ENCODE data around the gene CYP3A7. TPM values are rescaled to one million over a fixed set of nuclear protein-coding genes. Genes with fewer than 3 reads are reported as not detected.

The CYP3A7 gene
- total and polyA plus RNA-seq, 2 donors (not counting 1 experiment from before 2014, with no cell fraction given): not detected

DNA sequence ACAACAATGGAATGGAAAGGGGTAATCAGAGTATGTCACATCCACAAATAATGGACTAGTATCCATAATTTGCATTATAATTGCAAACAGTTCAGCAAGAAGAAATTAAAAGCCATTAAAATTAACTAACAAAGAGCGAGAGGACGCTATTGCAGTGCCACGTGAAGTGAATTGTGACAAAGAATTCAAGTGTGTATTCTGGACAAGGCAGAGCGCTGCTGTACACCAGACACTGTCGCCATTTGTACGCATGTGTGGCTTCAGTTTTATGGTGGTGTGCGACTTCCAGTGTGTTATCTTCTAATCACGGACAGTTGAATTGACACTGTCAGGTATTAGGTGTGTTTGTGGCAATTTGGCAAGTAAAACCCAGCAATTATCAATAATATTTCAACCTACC, 66.5 kb downstream of the CYP3A7 start:
- ATAC-seq (ENCODE audit: low read depth): no peak
- WGBS (ENCODE audit: insufficient coverage): 98% methylated on average over 7 of the region's 8 CpGs
- intact Hi-C loops (cut with micrococcal nuclease): no loop called here
- Histone ChIP-seq H3K9me3 (ENCODE audit: control extremely low read depth in 1 of 3, control insufficient read depth in 2 of 3, insufficient read depth in 1 of 3, low read length in 2 of 3) (no peaks in the 10 kb centered on the region), H3K4me2 (replicated peaks; ENCODE audit: low read depth, low read length, poor library complexity, severe bottlenecking) (no peak overlapping the region), H3K36me3 (replicated peaks in 1 of 2; ENCODE audit: control extremely low read depth in 1 of 2, control insufficient read depth in 1 of 2, extremely low read depth in 1 of 2, insufficient read depth in 2 of 2, low read length in 1 of 2) (no peaks in the 10 kb centered on the region), H3K27ac (ENCODE audit: low read length in 2 of 2) (no peak overlapping the region), H2AFZ (ENCODE audit: insufficient read depth, low read depth, low read length, poor library complexity, severe bottlenecking) (no peak overlapping the region), H3K4me3 (ENCODE audit: control extremely low read depth in 1 of 5, extremely low read depth in 1 of 5, insufficient read depth in 1 of 5, low read depth in 2 of 5, low read length in 4 of 5) (no peak overlapping the region), H3K9ac (ENCODE audit: low read length) (no peak overlapping the region), H4K20me1 (ENCODE audit: control insufficient read depth, insufficient read depth, low read length, poor library complexity, severe bottlenecking) (no peaks in the 10 kb centered on the region), H3K4me1 (ENCODE audit: control insufficient read depth in 2 of 2, insufficient read depth in 2 of 2, low read length in 2 of 2) (no peaks in the 10 kb centered on the region), H3K27me3 (replicated peaks in 1 of 4; ENCODE audit: control extremely low read depth in 1 of 4, control insufficient read depth in 3 of 4, insufficient read depth in 4 of 4, low read length in 3 of 4) (no peaks in the 10 kb centered on the region), H3K79me2 (ENCODE audit: control insufficient read depth, insufficient read depth, low read length) (no peaks in the 10 kb centered on the region)
- TF ChIP-seq, protein P1, sequence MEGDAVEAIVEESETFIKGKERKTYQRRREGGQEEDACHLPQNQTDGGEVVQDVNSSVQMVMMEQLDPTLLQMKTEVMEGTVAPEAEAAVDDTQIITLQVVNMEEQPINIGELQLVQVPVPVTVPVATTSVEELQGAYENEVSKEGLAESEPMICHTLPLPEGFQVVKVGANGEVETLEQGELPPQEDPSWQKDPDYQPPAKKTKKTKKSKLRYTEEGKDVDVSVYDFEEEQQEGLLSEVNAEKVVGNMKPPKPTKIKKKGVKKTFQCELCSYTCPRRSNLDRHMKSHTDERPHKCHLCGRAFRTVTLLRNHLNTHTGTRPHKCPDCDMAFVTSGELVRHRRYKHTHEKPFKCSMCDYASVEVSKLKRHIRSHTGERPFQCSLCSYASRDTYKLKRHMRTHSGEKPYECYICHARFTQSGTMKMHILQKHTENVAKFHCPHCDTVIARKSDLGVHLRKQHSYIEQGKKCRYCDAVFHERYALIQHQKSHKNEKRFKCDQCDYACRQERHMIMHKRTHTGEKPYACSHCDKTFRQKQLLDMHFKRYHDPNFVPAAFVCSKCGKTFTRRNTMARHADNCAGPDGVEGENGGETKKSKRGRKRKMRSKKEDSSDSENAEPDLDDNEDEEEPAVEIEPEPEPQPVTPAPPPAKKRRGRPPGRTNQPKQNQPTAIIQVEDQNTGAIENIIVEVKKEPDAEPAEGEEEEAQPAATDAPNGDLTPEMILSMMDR (IDR thresholded peaks at IDR 0.05): no peak
- no peak for TF ChIP-seq EZH2 (IDR thresholded peaks at IDR 0.05; ENCODE audit: borderline replicate concordance, insufficient read depth, low read depth, low read length, poor library complexity, severe bottlenecking)
- Mint-ChIP-seq H3K27me3 (no peaks in the 10 kb centered on the region), H3K4me3 (no peak overlapping the region), H3K9me3 (ENCODE audit: insufficient read depth) (no peaks in the 10 kb centered on the region), H3K4me1 (no peaks in the 10 kb centered on the region), H3K27ac (no peak overlapping the region)
- ChIA-PET CTCF (no interaction called here), POLR2A (no interaction called here)
- DNase-seq: no peak

DNA sequence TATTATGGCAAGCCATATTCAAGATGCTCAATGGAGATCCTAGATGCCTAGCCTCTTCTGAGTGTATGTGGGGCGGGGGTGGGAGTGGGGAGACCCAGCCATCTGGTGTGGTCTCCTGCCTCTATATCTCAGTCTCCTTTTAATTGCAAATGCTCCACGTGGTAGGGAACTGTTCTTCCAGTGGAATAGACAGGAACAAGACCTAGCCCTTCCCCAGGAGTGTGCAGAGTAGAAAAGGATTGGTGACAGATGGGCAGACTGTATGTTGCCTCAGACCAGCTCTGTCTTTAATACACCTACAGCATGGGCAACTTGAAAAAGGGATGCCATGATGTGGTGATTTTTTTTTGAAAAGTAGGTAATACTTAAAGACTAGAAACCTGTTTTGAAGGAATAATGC, 67.8 kb downstream of the CYP3A7 start:
- POLR2A ChIA-PET: no interaction called here
- Histone ChIP-seq H3K4me2 (replicated peaks; ENCODE audit: low read depth, low read length, poor library complexity, severe bottlenecking) (no peak overlapping the region), H2AFZ (ENCODE audit: insufficient read depth, low read depth, low read length, poor library complexity, severe bottlenecking) (no peak overlapping the region), H4K20me1 (ENCODE audit: control insufficient read depth, insufficient read depth, low read length, poor library complexity, severe bottlenecking) (no peaks in the 10 kb centered on the region), H3K27me3 (replicated peaks in 1 of 4; ENCODE audit: control extremely low read depth in 1 of 4, control insufficient read depth in 3 of 4, insufficient read depth in 4 of 4, low read length in 3 of 4) (no peaks in the 10 kb centered on the region), H3K36me3 (replicated peaks in 1 of 2; ENCODE audit: control extremely low read depth in 1 of 2, control insufficient read depth in 1 of 2, extremely low read depth in 1 of 2, insufficient read depth in 2 of 2, low read length in 1 of 2) (no peaks in the 10 kb centered on the region), H3K9me3 (ENCODE audit: control extremely low read depth in 1 of 3, control insufficient read depth in 2 of 3, insufficient read depth in 1 of 3, low read length in 2 of 3) (no peaks in the 10 kb centered on the region), H3K9ac (ENCODE audit: low read length) (no peak overlapping the region), H3K27ac (ENCODE audit: low read length in 2 of 2) (no peak overlapping the region), H3K4me3 (ENCODE audit: control extremely low read depth in 1 of 5, extremely low read depth in 1 of 5, insufficient read depth in 1 of 5, low read depth in 2 of 5, low read length in 4 of 5) (no peak overlapping the region), H3K4me1 (ENCODE audit: control insufficient read depth in 2 of 2, insufficient read depth in 2 of 2, low read length in 2 of 2) (no peaks in the 10 kb centered on the region), H3K79me2 (ENCODE audit: control insufficient read depth, insufficient read depth, low read length) (no peaks in the 10 kb centered on the region)
- ATAC-seq (ENCODE audit: low read depth): no peak
- H3K27me3 Mint-ChIP-seq: no peaks in the 10 kb centered on the region
- H3K4me1 Mint-ChIP-seq: no peaks in the 10 kb centered on the region
- CTCF ChIA-PET: no interaction called here
- no peaks in the 10 kb centered on the region for H3K9me3 Mint-ChIP-seq (ENCODE audit: insufficient read depth)
- H3K27ac Mint-ChIP-seq: no peak overlapping the region
- intact Hi-C loops (cut with micrococcal nuclease): no loop called here
- no peak for DNase-seq
- no peak overlapping the region for H3K4me3 Mint-ChIP-seq
- no peak for TF ChIP-seq EZH2 (IDR thresholded peaks at IDR 0.05; ENCODE audit: borderline replicate concordance, insufficient read depth, low read depth, low read length, poor library complexity, severe bottlenecking)
- TF ChIP-seq, protein P1 (IDR thresholded peaks at IDR 0.05): no peak
- WGBS (ENCODE audit: insufficient coverage): no CpG with 5 or more reads among the region's 2 CpGs

Data from B cell (primary cell).